ENCODE measurements around the gene LRRC40. TPM values are rescaled to one million over a fixed set of nuclear protein-coding genes. Genes with fewer than 3 reads are reported as not detected.

The LRRC40 gene
- 23.3 and 23.4 TPM in 2 replicates for total RNA-seq

DNA sequence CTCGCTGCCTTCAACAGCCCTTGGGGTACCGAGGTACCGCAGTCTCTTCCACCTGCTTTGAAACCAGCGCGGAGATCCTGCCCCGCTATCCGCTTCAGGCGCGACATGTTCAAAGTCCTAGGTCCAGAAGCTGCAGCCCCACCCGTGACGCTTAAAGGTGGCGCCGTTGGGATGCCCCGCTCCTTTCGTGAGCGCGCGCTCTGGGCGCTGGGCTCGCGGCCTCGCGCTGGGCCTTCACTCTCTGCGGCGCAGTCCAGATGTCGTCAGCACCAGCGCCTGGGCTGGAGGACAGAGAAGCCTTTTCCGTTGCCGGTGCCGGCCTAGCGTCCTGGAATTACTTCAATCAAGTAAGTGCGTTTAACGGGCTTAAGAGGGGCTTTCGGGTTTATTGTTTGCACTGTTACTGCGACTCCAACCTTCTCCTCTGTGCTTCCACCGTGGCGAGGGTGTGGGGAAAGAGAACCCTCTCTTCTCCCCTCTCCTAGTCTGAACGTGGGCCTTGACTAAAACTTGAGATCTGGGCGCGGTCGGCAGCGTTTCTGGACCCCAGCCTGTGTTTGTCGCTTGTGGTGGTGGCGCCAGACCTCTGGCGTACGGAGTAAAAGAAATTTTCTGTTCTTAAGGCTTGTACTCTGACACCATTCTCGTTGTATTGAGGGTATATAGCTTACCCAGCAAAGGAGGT is at the start of gene LRRC40:
LRRC40 (minus strand) TSS at position 146 of the 685 bp plus-strand sequence; CDS start at position 107, 39 bp downstream.
- Mint-ChIP-seq H3K9me3 (no peaks in the 10 kb centered on the region), H3K27ac (peak within 1 kb of the TSS; percentile 99), H3K4me3 (ENCODE audit: low read depth) (peak within 1 kb of the TSS; percentile 99), H3K36me3 (ENCODE audit: low read depth) (peaks cover 29% of the 10 kb centered on the region), H3K27me3 (ENCODE audit: low read depth) (no peaks in the 10 kb centered on the region), H3K4me1 (ENCODE audit: low read depth) (peaks cover 49% of the 10 kb centered on the region)
- DNase-seq (ENCODE audit: low spot score) = peak; percentile 94
- intact Hi-C loops (cut with micrococcal nuclease) = loop anchor here (1.0 to 5.0 kb wide), 4 partner anchors 16 to 876 kb away; partner anchors contain the start of genes ANKRD13C, CTH, SRSF11 and ZRANB2

DNA sequence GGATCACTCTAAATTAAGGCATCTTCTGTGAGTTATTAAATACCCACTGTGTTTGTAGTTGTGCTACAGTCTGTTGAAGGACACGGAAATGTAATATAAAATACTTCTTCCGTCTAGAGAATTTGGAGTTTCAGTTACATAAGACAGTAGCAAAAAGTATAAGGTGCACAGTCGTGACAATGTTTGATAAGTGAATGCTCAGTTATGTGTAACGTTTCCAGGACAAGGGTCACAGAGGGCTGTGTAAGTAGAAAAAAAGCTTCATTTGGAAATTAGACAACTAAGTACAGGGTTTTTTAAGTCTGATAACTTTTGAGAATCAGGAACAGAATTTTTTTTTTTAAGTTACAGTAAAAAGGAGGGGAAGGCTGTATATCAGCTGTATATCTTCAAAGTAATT is 43.4 kb upstream of the LRRC40 start:
- DNase-seq (ENCODE audit: low spot score) = no peak
- peaks cover 37% of the 10 kb centered on the region for H3K4me1 Mint-ChIP-seq (ENCODE audit: low read depth)
- intact Hi-C loops (cut with micrococcal nuclease) = loop anchor here (5.0 kb wide), 1 partner anchor 264 kb away; no protein-coding TSS in a partner anchor
- H3K9me3 Mint-ChIP-seq = no peaks in the 10 kb centered on the region
- no peaks in the 10 kb centered on the region for H3K27me3 Mint-ChIP-seq (ENCODE audit: low read depth)
- peaks cover 81% of the 10 kb centered on the region for H3K36me3 Mint-ChIP-seq (ENCODE audit: low read depth)
- peak overlapping the region; percentile 45 for H3K27ac Mint-ChIP-seq
- no peak overlapping the region for H3K4me3 Mint-ChIP-seq (ENCODE audit: low read depth)

DNA sequence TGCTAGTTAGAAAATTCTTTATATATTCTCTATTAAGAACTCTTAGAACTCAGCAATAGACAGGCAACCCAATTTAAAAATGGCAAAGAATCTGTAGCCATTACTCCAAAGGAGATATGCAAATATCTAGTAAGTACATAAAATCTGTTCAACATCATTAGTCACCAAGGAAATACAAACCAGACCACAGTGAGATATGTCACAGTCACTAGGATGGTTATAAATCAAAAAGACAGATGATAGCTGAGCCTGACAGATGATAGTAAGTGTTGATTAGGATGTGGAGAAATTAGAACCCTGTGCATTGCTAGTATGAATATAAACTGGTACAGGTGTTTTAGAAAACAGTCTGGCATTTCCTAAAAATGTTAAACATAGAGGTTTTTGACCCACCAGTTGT is 42.4 kb upstream of the LRRC40 start:
- intact Hi-C loops (cut with micrococcal nuclease) = loop anchor here (5.0 kb wide), 1 partner anchor 265 kb away; no protein-coding TSS in a partner anchor
- no peak for DNase-seq (ENCODE audit: low spot score)
- Mint-ChIP-seq H3K27me3 (ENCODE audit: low read depth) (no peaks in the 10 kb centered on the region), H3K4me1 (ENCODE audit: low read depth) (peaks cover 38% of the 10 kb centered on the region), H3K4me3 (ENCODE audit: low read depth) (no peak overlapping the region), H3K36me3 (ENCODE audit: low read depth) (peaks cover 89% of the 10 kb centered on the region), H3K9me3 (no peaks in the 10 kb centered on the region), H3K27ac (peak overlapping the region; percentile 43)

DNA sequence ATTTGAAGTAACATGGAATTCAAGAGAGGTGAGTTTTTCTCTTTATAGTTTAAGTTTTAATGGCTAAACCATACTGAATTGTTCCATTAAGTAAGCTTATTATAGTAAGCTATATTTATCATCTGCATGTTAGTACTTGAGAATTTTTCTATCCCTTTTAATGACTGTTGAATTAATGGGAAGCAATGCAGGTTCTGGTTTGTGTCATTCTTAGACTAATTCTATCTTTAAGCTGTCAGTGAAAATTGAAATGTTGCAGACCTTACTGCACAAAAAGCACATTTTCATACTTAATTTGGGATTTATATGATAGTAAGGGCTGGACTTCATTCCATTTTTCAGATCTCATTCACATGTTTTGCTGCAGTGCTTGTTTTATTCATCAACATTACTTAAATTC is 41.7 kb upstream of the LRRC40 start:
- Mint-ChIP-seq H3K27ac (peak overlapping the region; percentile 43), H3K4me3 (ENCODE audit: low read depth) (no peak overlapping the region), H3K27me3 (ENCODE audit: low read depth) (no peaks in the 10 kb centered on the region), H3K4me1 (ENCODE audit: low read depth) (peaks cover 38% of the 10 kb centered on the region), H3K36me3 (ENCODE audit: low read depth) (peaks cover 91% of the 10 kb centered on the region), H3K9me3 (no peaks in the 10 kb centered on the region)
- DNase-seq (ENCODE audit: low spot score) = no peak
- intact Hi-C loops (cut with micrococcal nuclease) = loop anchor here (5.0 kb wide), 1 partner anchor 265 kb away; no protein-coding TSS in a partner anchor

DNA sequence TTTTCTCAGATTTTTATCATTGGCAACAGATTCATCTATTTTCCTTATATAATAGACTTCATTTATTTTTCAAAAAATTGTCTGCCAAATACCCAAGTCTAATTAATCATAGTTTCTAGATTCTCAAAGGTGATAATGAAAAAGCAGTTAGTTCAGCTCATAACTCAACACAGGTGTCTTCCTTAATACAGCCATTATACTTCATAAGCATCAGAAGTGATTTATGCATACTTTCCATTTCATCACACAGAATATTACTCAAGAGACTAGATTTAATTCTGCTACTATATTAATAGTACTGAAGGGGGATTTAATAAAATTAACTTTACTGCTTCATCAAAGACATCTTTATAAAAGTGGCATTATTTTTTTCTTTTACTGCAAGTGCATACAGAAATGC is 34.6 kb upstream of the LRRC40 start:
- intact Hi-C loops (cut with micrococcal nuclease) = no loop called here
- H3K36me3 Mint-ChIP-seq (ENCODE audit: low read depth) = peaks cover 80% of the 10 kb centered on the region
- H3K27me3 Mint-ChIP-seq (ENCODE audit: low read depth) = no peaks in the 10 kb centered on the region
- H3K4me1 Mint-ChIP-seq (ENCODE audit: low read depth) = peaks cover 9% of the 10 kb centered on the region
- no peak overlapping the region for H3K4me3 Mint-ChIP-seq (ENCODE audit: low read depth)
- no peak overlapping the region for H3K27ac Mint-ChIP-seq
- no peaks in the 10 kb centered on the region for H3K9me3 Mint-ChIP-seq
- DNase-seq (ENCODE audit: low spot score) = no peak

DNA sequence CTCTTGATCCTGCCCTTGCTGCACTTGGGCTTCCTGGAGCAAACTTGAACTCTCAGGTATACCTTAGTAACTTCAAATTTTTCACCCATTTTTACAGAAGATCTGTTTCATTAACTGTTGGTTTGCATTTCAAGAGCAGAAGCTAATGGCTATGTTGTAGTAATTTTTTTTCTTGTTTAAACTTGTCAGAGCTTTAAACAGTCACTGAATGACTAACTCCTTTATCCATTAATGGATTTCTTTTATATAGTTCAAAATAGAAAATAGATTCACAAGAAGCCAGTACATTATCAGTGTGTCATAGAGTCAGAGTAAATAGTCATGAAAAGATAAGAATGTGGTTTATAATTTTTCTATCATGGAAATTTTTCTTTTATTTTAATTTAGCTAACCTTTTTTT is 29.4 kb upstream of the LRRC40 start:
- H3K4me1 Mint-ChIP-seq (ENCODE audit: low read depth) = peaks cover 8% of the 10 kb centered on the region
- H3K27me3 Mint-ChIP-seq (ENCODE audit: low read depth) = no peaks in the 10 kb centered on the region

DNA sequence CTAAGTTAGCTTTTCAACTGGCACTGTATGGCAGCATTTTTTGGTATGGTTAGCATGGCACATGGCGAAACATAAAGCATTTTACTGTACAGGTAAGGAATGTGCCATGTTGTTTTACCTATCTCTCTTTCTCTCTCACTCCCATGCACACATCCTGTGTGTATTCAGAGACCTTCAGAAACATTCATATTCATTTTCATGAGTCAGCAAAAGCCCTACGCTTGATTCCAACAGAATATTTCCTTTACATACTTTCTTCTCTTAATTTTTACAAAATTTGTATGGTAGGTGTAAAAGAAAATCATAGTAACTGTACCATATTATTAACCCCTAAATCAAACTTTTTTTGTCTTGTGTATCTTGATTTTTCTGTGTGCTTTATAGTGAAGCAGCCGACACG is 26.1 kb upstream of the LRRC40 start:
- DNase-seq (ENCODE audit: low spot score) = no peak
- Mint-ChIP-seq H3K27ac (no peak overlapping the region), H3K4me1 (ENCODE audit: low read depth) (peaks cover 24% of the 10 kb centered on the region), H3K4me3 (ENCODE audit: low read depth) (no peak overlapping the region), H3K27me3 (ENCODE audit: low read depth) (no peaks in the 10 kb centered on the region), H3K9me3 (no peaks in the 10 kb centered on the region), H3K36me3 (ENCODE audit: low read depth) (peaks cover 85% of the 10 kb centered on the region)
- intact Hi-C loops (cut with micrococcal nuclease) = no loop called here

More for the DNA sequence above, 29.4 kb upstream of the LRRC40 start:
- no peak for DNase-seq (ENCODE audit: low spot score)
- Mint-ChIP-seq H3K4me3 (ENCODE audit: low read depth) (no peak overlapping the region), H3K9me3 (no peaks in the 10 kb centered on the region), H3K36me3 (ENCODE audit: low read depth) (peaks cover 82% of the 10 kb centered on the region), H3K27ac (peak overlapping the region; percentile 16)
- intact Hi-C loops (cut with micrococcal nuclease) = no loop called here

DNA sequence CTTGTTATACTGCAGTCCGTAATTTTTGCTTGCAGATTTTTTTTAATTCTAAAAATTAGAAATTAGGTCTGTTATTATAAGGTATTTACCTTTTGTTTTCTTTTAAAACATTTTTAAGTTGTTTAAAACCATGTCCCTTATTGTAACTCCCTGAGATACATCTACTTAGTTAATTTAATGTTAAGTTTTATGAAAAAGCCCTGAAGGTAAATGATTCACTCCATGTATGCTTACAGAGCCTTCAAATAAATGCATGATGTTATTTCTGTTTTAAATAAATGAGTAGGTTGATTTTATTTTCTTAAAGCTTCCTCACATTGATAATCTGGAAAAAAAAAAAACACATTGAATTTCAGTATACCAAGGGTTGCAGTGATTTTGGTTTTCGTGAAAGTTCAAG is 23.3 kb upstream of the LRRC40 start:
- H3K36me3 Mint-ChIP-seq (ENCODE audit: low read depth) = peaks cover 77% of the 10 kb centered on the region
- intact Hi-C loops (cut with micrococcal nuclease) = no loop called here
- H3K4me3 Mint-ChIP-seq (ENCODE audit: low read depth) = no peak overlapping the region
- H3K9me3 Mint-ChIP-seq = no peaks in the 10 kb centered on the region
- peaks cover 37% of the 10 kb centered on the region for H3K4me1 Mint-ChIP-seq (ENCODE audit: low read depth)
- no peak for DNase-seq (ENCODE audit: low spot score)
- no peak overlapping the region for H3K27ac Mint-ChIP-seq
- no peaks in the 10 kb centered on the region for H3K27me3 Mint-ChIP-seq (ENCODE audit: low read depth)

DNA sequence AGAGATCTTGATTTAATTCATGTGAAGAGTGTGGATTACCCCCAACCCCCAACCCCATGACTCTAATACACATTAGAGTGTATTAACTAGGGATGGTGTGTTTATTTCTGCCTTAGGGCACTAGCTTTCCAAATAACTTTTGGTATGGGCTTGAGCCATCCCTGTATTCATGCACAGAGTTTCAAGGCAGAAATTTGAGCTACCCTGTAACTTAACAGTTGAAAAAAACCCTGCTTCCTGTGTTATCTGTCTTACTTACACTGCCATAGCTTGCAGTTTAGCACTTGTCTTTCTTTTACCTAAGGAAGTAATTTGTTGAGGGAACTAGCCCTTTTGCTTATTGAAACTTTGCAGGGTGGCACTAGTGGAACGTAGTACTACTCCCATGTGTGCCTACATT is 22.1 kb upstream of the LRRC40 start:
- intact Hi-C loops (cut with micrococcal nuclease) = no loop called here
- DNase-seq (ENCODE audit: low spot score) = no peak
- Mint-ChIP-seq H3K36me3 (ENCODE audit: low read depth) (peaks cover 78% of the 10 kb centered on the region), H3K27me3 (ENCODE audit: low read depth) (no peaks in the 10 kb centered on the region), H3K4me3 (ENCODE audit: low read depth) (no peak overlapping the region), H3K27ac (peak overlapping the region; percentile 63), H3K4me1 (ENCODE audit: low read depth) (peaks cover 47% of the 10 kb centered on the region), H3K9me3 (no peaks in the 10 kb centered on the region)

DNA sequence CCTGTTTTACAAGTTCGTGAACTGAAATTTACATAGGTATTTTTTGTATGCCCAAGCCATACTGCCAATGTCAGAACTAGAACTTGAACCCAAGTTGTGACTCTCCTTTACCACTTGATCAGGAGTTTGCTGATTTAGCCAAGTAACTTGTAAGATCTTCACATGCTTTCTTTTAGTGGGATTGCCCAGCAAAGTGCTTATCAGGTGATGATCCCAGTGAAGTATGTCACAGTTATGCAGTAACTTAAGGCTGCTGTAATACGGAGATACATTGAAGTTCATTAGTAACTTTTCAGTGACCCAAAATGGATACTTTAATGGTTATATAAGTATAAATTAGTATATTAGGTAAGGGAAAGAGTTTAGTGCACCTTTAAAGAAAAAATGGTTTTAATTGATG is 19.6 kb upstream of the LRRC40 start:
- H3K27me3 Mint-ChIP-seq (ENCODE audit: low read depth) = no peaks in the 10 kb centered on the region
- no peak for DNase-seq (ENCODE audit: low spot score)
- H3K9me3 Mint-ChIP-seq = no peaks in the 10 kb centered on the region
- intact Hi-C loops (cut with micrococcal nuclease) = loop anchor here (5.0 kb wide), 2 partner anchors 93 to 187 kb away; partner anchors contain the start of gene CTH
- H3K27ac Mint-ChIP-seq = no peak overlapping the region
- H3K4me1 Mint-ChIP-seq (ENCODE audit: low read depth) = peaks cover 46% of the 10 kb centered on the region
- H3K36me3 Mint-ChIP-seq (ENCODE audit: low read depth) = peaks cover 63% of the 10 kb centered on the region
- H3K4me3 Mint-ChIP-seq (ENCODE audit: low read depth) = no peak overlapping the region

DNA sequence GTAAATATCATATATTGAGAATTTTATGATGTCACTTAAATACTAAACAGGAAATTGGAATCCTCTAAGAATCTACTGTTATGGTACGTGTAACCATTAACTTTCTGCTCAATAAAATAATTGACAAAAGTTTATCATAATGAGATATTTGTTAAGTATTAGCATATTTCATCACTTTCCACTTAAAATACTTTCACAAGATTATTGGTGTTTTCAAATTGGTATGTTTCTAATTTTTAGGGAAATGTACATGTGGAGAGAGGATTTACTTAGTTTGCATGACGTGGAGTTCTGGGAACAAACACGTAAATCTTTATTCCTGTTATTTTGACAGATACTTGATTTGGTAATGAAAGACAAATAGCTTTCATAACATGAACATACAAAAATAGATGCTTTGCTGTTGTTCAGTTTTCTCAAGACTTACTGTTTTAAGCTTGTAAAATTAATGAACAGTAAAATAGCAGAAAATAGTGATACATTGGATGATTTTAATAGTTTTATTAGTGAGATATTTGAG is 17.4 kb upstream of the LRRC40 start:
- H3K27ac Mint-ChIP-seq = peak overlapping the region; percentile 97
- no peak for DNase-seq (ENCODE audit: low spot score)
- H3K4me3 Mint-ChIP-seq (ENCODE audit: low read depth) = peak overlapping the region; percentile 93
- H3K4me1 Mint-ChIP-seq (ENCODE audit: low read depth) = peaks cover 44% of the 10 kb centered on the region
- H3K36me3 Mint-ChIP-seq (ENCODE audit: low read depth) = peaks cover 48% of the 10 kb centered on the region
- H3K9me3 Mint-ChIP-seq = no peaks in the 10 kb centered on the region
- intact Hi-C loops (cut with micrococcal nuclease) = loop anchor here (5.0 kb wide), 2 partner anchors 90 to 190 kb away; partner anchors contain the start of gene CTH
- H3K27me3 Mint-ChIP-seq (ENCODE audit: low read depth) = no peaks in the 10 kb centered on the region

DNA sequence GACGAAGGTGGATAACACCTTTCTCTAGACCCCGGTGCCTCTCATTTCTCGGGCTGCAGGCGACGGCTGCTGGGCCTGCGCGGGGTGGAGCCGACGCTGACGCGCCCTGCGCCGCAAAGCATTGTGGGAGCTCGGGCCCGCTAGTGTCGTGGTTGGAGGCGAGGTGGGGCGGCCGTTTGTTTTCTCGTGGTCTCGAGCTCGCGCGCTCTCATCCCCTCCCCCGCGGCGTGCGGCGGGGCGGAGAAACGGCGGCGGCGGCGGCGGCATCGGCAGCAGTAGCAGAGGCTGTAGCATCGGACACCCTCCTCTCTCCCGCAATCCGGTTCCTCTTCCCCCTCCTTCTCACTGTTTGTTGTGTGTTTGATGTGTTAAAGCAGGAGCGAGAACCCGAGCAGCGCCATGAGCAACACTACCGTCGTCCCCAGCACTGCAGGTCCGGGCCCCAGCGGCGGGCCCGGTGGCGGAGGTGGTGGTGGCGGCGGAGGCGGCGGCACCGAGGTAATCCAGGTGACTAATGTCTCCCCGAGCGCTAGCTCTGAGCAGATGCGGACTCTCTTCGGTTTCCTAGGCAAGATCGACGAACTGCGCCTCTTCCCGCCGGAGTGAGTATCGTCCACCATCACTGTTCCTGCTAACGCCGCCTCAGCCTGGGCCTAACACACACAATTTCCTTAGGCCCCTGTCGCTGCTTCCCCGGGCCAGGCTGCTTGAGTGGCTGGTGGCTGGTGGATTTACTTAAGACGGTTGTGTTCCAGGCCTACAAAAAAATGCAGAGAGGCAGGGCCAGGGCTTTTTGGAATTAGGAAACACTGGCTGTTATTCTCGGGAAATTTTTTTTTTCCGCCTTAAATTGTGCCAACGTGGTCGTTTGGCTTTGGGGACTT is 16.1 kb upstream of the LRRC40 start, which contains the start of gene SRSF11:
SRSF11 (plus strand) TSS at position 143 of the 884 bp plus-strand sequence; CDS start at position 400, 257 bp downstream.
- intact Hi-C loops (cut with micrococcal nuclease) = loop anchor here (1.0 to 5.0 kb wide), 5 partner anchors 16 to 859 kb away; partner anchors contain the start of genes ANKRD13C, CTH and LRRC40
- peak within 1 kb of the TSS; percentile 97 for H3K27ac Mint-ChIP-seq
- H3K36me3 Mint-ChIP-seq (ENCODE audit: low read depth) = peaks cover 44% of the 10 kb centered on the region
- no peaks in the 10 kb centered on the region for H3K9me3 Mint-ChIP-seq
- H3K27me3 Mint-ChIP-seq (ENCODE audit: low read depth) = no peaks in the 10 kb centered on the region
- peaks cover 35% of the 10 kb centered on the region for H3K4me1 Mint-ChIP-seq (ENCODE audit: low read depth)
- H3K4me3 Mint-ChIP-seq (ENCODE audit: low read depth) = peak within 1 kb of the TSS; percentile 93
- DNase-seq (ENCODE audit: low spot score) = peak; percentile 95
